Measurements from ENCODE around the gene AGO3.
"Not testable (repeated sequence)": the region's sequence is repeated elsewhere in the genome, so short reads cannot be mapped to it uniquely, and the experiment has no call there.

The AGO3 gene

GRCh38 chr1:36007741-36008140 is 76.8 kb downstream of the AGO3 start:
- Mint-ChIP-seq H3K4me1 (ENCODE audit: low read depth) (peaks cover 4% of the 10 kb centered on the region), H3K4me3 (no peak overlapping the region), H3K36me3 (ENCODE audit: low read depth) (peaks cover 38% of the 10 kb centered on the region), H3K27ac (no peak overlapping the region), H3K9me3 (no peaks in the 10 kb centered on the region), H3K27me3 (no peaks in the 10 kb centered on the region)
- DNase-seq: no peak

- H3K27ac Mint-ChIP-seq: peak overlapping the region; percentile 61
- H3K4me3 Mint-ChIP-seq: no peak overlapping the region
- peaks cover 46% of the 10 kb centered on the region for H3K36me3 Mint-ChIP-seq (ENCODE audit: low read depth)
- no peak for DNase-seq
- peaks cover 4% of the 10 kb centered on the region for H3K4me1 Mint-ChIP-seq (ENCODE audit: low read depth)
- H3K27me3 Mint-ChIP-seq: no peaks in the 10 kb centered on the region
- H3K9me3 Mint-ChIP-seq: no peaks in the 10 kb centered on the region
Observed at GRCh38 chr1:36008546-36009197, 77.8 kb downstream of the AGO3 start.

GRCh38 chr1:36014722-36015220 is 83.9 kb downstream of the AGO3 start:
- H3K36me3 Mint-ChIP-seq (ENCODE audit: low read depth): peaks cover 75% of the 10 kb centered on the region
- DNase-seq: no peak
- H3K4me1 Mint-ChIP-seq (ENCODE audit: low read depth): no peaks in the 10 kb centered on the region
- no peak overlapping the region for H3K27ac Mint-ChIP-seq
- H3K27me3 Mint-ChIP-seq: no peaks in the 10 kb centered on the region
- H3K4me3 Mint-ChIP-seq: no peak overlapping the region
- no peaks in the 10 kb centered on the region for H3K9me3 Mint-ChIP-seq

GRCh38 chr1:36016686-36017085 is 85.8 kb downstream of the AGO3 start:
- H3K9me3 Mint-ChIP-seq: no peaks in the 10 kb centered on the region
- no peak overlapping the region for H3K27ac Mint-ChIP-seq
- H3K4me1 Mint-ChIP-seq (ENCODE audit: low read depth): no peaks in the 10 kb centered on the region
- no peak for DNase-seq
- peaks cover 75% of the 10 kb centered on the region for H3K36me3 Mint-ChIP-seq (ENCODE audit: low read depth)
- H3K4me3 Mint-ChIP-seq: no peak overlapping the region
- no peaks in the 10 kb centered on the region for H3K27me3 Mint-ChIP-seq

- H3K4me3 Mint-ChIP-seq: no peak overlapping the region
- peaks cover 73% of the 10 kb centered on the region for H3K36me3 Mint-ChIP-seq (ENCODE audit: low read depth)
- H3K27ac Mint-ChIP-seq: peak overlapping the region; percentile 6
- no peaks in the 10 kb centered on the region for H3K9me3 Mint-ChIP-seq
- no peaks in the 10 kb centered on the region for H3K27me3 Mint-ChIP-seq
- no peak for DNase-seq
- peaks cover 10% of the 10 kb centered on the region for H3K4me1 Mint-ChIP-seq (ENCODE audit: low read depth)
Observed at GRCh38 chr1:36023098-36023769, 92.3 kb downstream of the AGO3 start.

- not testable (repeated sequence) for H3K27me3 Mint-ChIP-seq, H3K27ac Mint-ChIP-seq, H3K9me3 Mint-ChIP-seq, DNase-seq, H3K4me3 Mint-ChIP-seq
- Mint-ChIP-seq H3K4me1 (ENCODE audit: low read depth) (peaks cover 10% of the 10 kb centered on the region), H3K36me3 (ENCODE audit: low read depth) (peaks cover 75% of the 10 kb centered on the region)
Observed at GRCh38 chr1:36024024-36024423, 93.1 kb downstream of the AGO3 start.

- H3K27ac Mint-ChIP-seq: no peak overlapping the region
Observed at GRCh38 chr1:36024847-36025246, 93.9 kb downstream of the AGO3 start.

GRCh38 chr1:36027766-36028165 is 96.9 kb downstream of the AGO3 start:
- H3K4me1 Mint-ChIP-seq (ENCODE audit: low read depth): peaks cover 10% of the 10 kb centered on the region

More at GRCh38 chr1:36024847-36025246, 93.9 kb downstream of the AGO3 start:
- Mint-ChIP-seq H3K4me3 (no peak overlapping the region), H3K4me1 (ENCODE audit: low read depth) (peaks cover 10% of the 10 kb centered on the region), H3K9me3 (peaks cover 2% of the 10 kb centered on the region), H3K36me3 (ENCODE audit: low read depth) (peaks cover 69% of the 10 kb centered on the region), H3K27me3 (no peaks in the 10 kb centered on the region)
- DNase-seq: no peak

GRCh38 chr1:36031441-36031840 is 100.5 kb downstream of the AGO3 start:
- Mint-ChIP-seq H3K4me1 (ENCODE audit: low read depth) (no peaks in the 10 kb centered on the region), H3K36me3 (ENCODE audit: low read depth) (peaks cover 69% of the 10 kb centered on the region), H3K27me3 (no peaks in the 10 kb centered on the region), H3K9me3 (peaks cover 2% of the 10 kb centered on the region), H3K4me3 (no peak overlapping the region), H3K27ac (no peak overlapping the region)
- DNase-seq: no peak

More at GRCh38 chr1:36027766-36028165, 96.9 kb downstream of the AGO3 start:
- Mint-ChIP-seq H3K4me3 (no peak overlapping the region), H3K27me3 (no peaks in the 10 kb centered on the region), H3K36me3 (ENCODE audit: low read depth) (peaks cover 74% of the 10 kb centered on the region), H3K27ac (no peak overlapping the region), H3K9me3 (peaks cover 2% of the 10 kb centered on the region)
- DNase-seq: no peak

GRCh38 chr1:36034692-36035091 is 103.8 kb downstream of the AGO3 start:
- no peak for DNase-seq

GRCh38 chr1:36035154-36035553 is 104.2 kb downstream of the AGO3 start:
- DNase-seq: no peak
- no peaks in the 10 kb centered on the region for H3K4me1 Mint-ChIP-seq (ENCODE audit: low read depth)
- H3K27me3 Mint-ChIP-seq: no peaks in the 10 kb centered on the region
- peaks cover 67% of the 10 kb centered on the region for H3K36me3 Mint-ChIP-seq (ENCODE audit: low read depth)
- no peak overlapping the region for H3K27ac Mint-ChIP-seq
- H3K4me3 Mint-ChIP-seq: no peak overlapping the region
- no peaks in the 10 kb centered on the region for H3K9me3 Mint-ChIP-seq

More at GRCh38 chr1:36034692-36035091, 103.8 kb downstream of the AGO3 start:
- Mint-ChIP-seq H3K36me3 (ENCODE audit: low read depth) (peaks cover 65% of the 10 kb centered on the region), H3K27me3 (no peaks in the 10 kb centered on the region), H3K9me3 (no peaks in the 10 kb centered on the region), H3K4me1 (ENCODE audit: low read depth) (no peaks in the 10 kb centered on the region), H3K27ac (no peak overlapping the region), H3K4me3 (no peak overlapping the region)

GRCh38 chr1:36040238-36040637 is 109.3 kb downstream of the AGO3 start:
- no peaks in the 10 kb centered on the region for H3K4me1 Mint-ChIP-seq (ENCODE audit: low read depth)
- no peak for DNase-seq
- no peak overlapping the region for H3K4me3 Mint-ChIP-seq
- no peak overlapping the region for H3K27ac Mint-ChIP-seq
- H3K36me3 Mint-ChIP-seq (ENCODE audit: low read depth): peaks cover 69% of the 10 kb centered on the region
- H3K9me3 Mint-ChIP-seq: no peaks in the 10 kb centered on the region
- H3K27me3 Mint-ChIP-seq: no peaks in the 10 kb centered on the region

GRCh38 chr1:36051821-36052220 is 120.9 kb downstream of the AGO3 start:
- Mint-ChIP-seq H3K4me3 (no peak overlapping the region), H3K27me3 (no peaks in the 10 kb centered on the region), H3K27ac (no peak overlapping the region), H3K9me3 (peaks cover 4% of the 10 kb centered on the region), H3K4me1 (ENCODE audit: low read depth) (no peaks in the 10 kb centered on the region), H3K36me3 (ENCODE audit: low read depth) (peaks cover 58% of the 10 kb centered on the region)
- DNase-seq: no peak

- H3K36me3 Mint-ChIP-seq (ENCODE audit: low read depth): peaks cover 36% of the 10 kb centered on the region
- H3K27me3 Mint-ChIP-seq: no peaks in the 10 kb centered on the region
- no peak overlapping the region for H3K4me3 Mint-ChIP-seq
- no peak for DNase-seq
- no peak overlapping the region for H3K27ac Mint-ChIP-seq
- H3K9me3 Mint-ChIP-seq: no peaks in the 10 kb centered on the region
- H3K4me1 Mint-ChIP-seq (ENCODE audit: low read depth): no peaks in the 10 kb centered on the region
Observed at GRCh38 chr1:36053978-36054377, 123.1 kb downstream of the AGO3 start.

GRCh38 chr1:36055706-36056105 is 124.8 kb downstream of the AGO3 start:
- Mint-ChIP-seq H3K27me3 (no peaks in the 10 kb centered on the region), H3K4me1 (ENCODE audit: low read depth) (no peaks in the 10 kb centered on the region), H3K9me3 (no peaks in the 10 kb centered on the region), H3K4me3 (no peak overlapping the region), H3K36me3 (ENCODE audit: low read depth) (peaks cover 27% of the 10 kb centered on the region), H3K27ac (no peak overlapping the region)
- DNase-seq: no peak
